ENCODE data around the gene MEIS1. TPM values are rescaled to one million over a fixed set of nuclear protein-coding genes. Genes with fewer than 3 reads are reported as not detected.

MEIS1 gene
- total RNA-seq, 2 experiments from 2014 or later, result not detected

GRCh38 chr2:66488946-66489345, 54.0 kb downstream of the MEIS1 start:
- no peak overlapping the region for H3K27ac Mint-ChIP-seq
- peaks cover 3% of the 10 kb centered on the region for H3K9me3 Mint-ChIP-seq (ENCODE audit: low read depth)
- ATAC-seq (no peak), DNase-seq (no peak)
- intact Hi-C loops (cut with DNase I, micrococcal nuclease), result no loop called here
- H3K36me3 Mint-ChIP-seq (ENCODE audit: low read depth), result no peaks in the 10 kb centered on the region
- ChIA-PET POLR2A (no interaction called here), CTCF (no interaction called here)
- no peaks in the 10 kb centered on the region for H3K4me1 Mint-ChIP-seq
- peaks cover 3% of the 10 kb centered on the region for H3K27me3 Mint-ChIP-seq
- no peak overlapping the region for H3K4me3 Mint-ChIP-seq

- Mint-ChIP-seq H3K4me3 (no peak overlapping the region), H3K27me3 (peaks cover 3% of the 10 kb centered on the region), H3K27ac (no peak overlapping the region), H3K36me3 (ENCODE audit: low read depth) (no peaks in the 10 kb centered on the region), H3K4me1 (no peaks in the 10 kb centered on the region), H3K9me3 (ENCODE audit: low read depth) (peaks cover 3% of the 10 kb centered on the region)
- POLR2A ChIA-PET, result no interaction called here
- intact Hi-C loops (cut with DNase I, micrococcal nuclease), result no loop called here
- no peak for ATAC-seq
- DNase-seq, result no peak
- CTCF ChIA-PET, result no interaction called here
These were observed 54.5 kb downstream of the MEIS1 start for GRCh38 chr2:66489436-66489835.

GRCh38 chr2:66490588-66491001, 55.7 kb downstream of the MEIS1 start:
- CTCF ChIA-PET, result no interaction called here
- H3K27me3 Mint-ChIP-seq, result peaks cover 2% of the 10 kb centered on the region

GRCh38 chr2:66494708-66495107, 59.8 kb downstream of the MEIS1 start:
- Mint-ChIP-seq H3K36me3 (ENCODE audit: low read depth) (no peaks in the 10 kb centered on the region), H3K27ac (no peak overlapping the region), H3K4me1 (no peaks in the 10 kb centered on the region), H3K27me3 (no peaks in the 10 kb centered on the region), H3K9me3 (ENCODE audit: low read depth) (no peaks in the 10 kb centered on the region), H3K4me3 (no peak overlapping the region)
- DNase-seq, result no peak
- no peak for ATAC-seq
- intact Hi-C loops (cut with DNase I, micrococcal nuclease), result no loop called here
- ChIA-PET CTCF (no interaction called here), POLR2A (no interaction called here)

More at GRCh38 chr2:66490588-66491001, 55.7 kb downstream of the MEIS1 start:
- no peaks in the 10 kb centered on the region for H3K4me1 Mint-ChIP-seq
- H3K36me3 Mint-ChIP-seq (ENCODE audit: low read depth), result no peaks in the 10 kb centered on the region
- no peaks in the 10 kb centered on the region for H3K9me3 Mint-ChIP-seq (ENCODE audit: low read depth)
- POLR2A ChIA-PET, result no interaction called here
- H3K27ac Mint-ChIP-seq, result no peak overlapping the region
- DNase-seq (no peak), ATAC-seq (no peak)
- intact Hi-C loops (cut with DNase I, micrococcal nuclease), result no loop called here
- H3K4me3 Mint-ChIP-seq, result no peak overlapping the region

GRCh38 chr2:66495788-66496640, 61.1 kb downstream of the MEIS1 start:
- intact Hi-C loops (cut with DNase I, micrococcal nuclease), result no loop called here
- ChIA-PET CTCF (no interaction called here), POLR2A (no interaction called here)
- H3K9me3 Mint-ChIP-seq (ENCODE audit: low read depth), result no peaks in the 10 kb centered on the region
- H3K27me3 Mint-ChIP-seq, result no peaks in the 10 kb centered on the region
- ATAC-seq, result no peak
- no peak overlapping the region for H3K27ac Mint-ChIP-seq
- H3K4me3 Mint-ChIP-seq, result no peak overlapping the region
- no peak for DNase-seq
- H3K4me1 Mint-ChIP-seq, result no peaks in the 10 kb centered on the region
- H3K36me3 Mint-ChIP-seq (ENCODE audit: low read depth), result no peaks in the 10 kb centered on the region

- Mint-ChIP-seq H3K9me3 (ENCODE audit: low read depth) (no peaks in the 10 kb centered on the region), H3K27ac (no peak overlapping the region), H3K4me1 (no peaks in the 10 kb centered on the region), H3K27me3 (no peaks in the 10 kb centered on the region), H3K4me3 (no peak overlapping the region), H3K36me3 (ENCODE audit: low read depth) (no peaks in the 10 kb centered on the region)
- ATAC-seq (no peak), DNase-seq (no peak)
- ChIA-PET CTCF (no interaction called here), POLR2A (no interaction called here)
- intact Hi-C loops (cut with DNase I, micrococcal nuclease), result no loop called here
These were observed 61.9 kb downstream of the MEIS1 start for GRCh38 chr2:66496670-66497420.

GRCh38 chr2:66497431-66498288, 62.7 kb downstream of the MEIS1 start:
- Mint-ChIP-seq H3K27me3 (no peaks in the 10 kb centered on the region), H3K27ac (no peak overlapping the region), H3K4me1 (no peaks in the 10 kb centered on the region), H3K4me3 (no peak overlapping the region), H3K36me3 (ENCODE audit: low read depth) (no peaks in the 10 kb centered on the region), H3K9me3 (ENCODE audit: low read depth) (no peaks in the 10 kb centered on the region)
- ChIA-PET POLR2A (interaction anchor here (0.7 kb wide), 1 partner anchor 1196 kb away, joined by 3 read pairs; no protein-coding TSS in a partner anchor), CTCF (interaction anchor here (0.6 kb wide), 1 partner anchor 586 kb away, joined by 3 read pairs; no protein-coding TSS in a partner anchor)
- no peak for ATAC-seq
- DNase-seq, result no peak
- intact Hi-C loops (cut with DNase I, micrococcal nuclease), result no loop called here

- Mint-ChIP-seq H3K27ac (no peak overlapping the region), H3K4me3 (no peak overlapping the region), H3K4me1 (no peaks in the 10 kb centered on the region), H3K27me3 (no peaks in the 10 kb centered on the region), H3K36me3 (ENCODE audit: low read depth) (no peaks in the 10 kb centered on the region), H3K9me3 (ENCODE audit: low read depth) (no peaks in the 10 kb centered on the region)
- ATAC-seq (no peak), DNase-seq (no peak)
- POLR2A ChIA-PET, result interaction anchor here (0.7 kb wide), 1 partner anchor 1197 kb away, joined by 3 read pairs; no protein-coding TSS in a partner anchor
- intact Hi-C loops (cut with DNase I, micrococcal nuclease), result no loop called here
- CTCF ChIA-PET, result interaction anchor here (0.6 kb wide), 1 partner anchor 586 kb away, joined by 3 read pairs; no protein-coding TSS in a partner anchor
These were observed 63.5 kb downstream of the MEIS1 start for GRCh38 chr2:66498289-66498975.

- intact Hi-C loops (cut with DNase I, micrococcal nuclease), result no loop called here
- H3K4me3 Mint-ChIP-seq, result no peak overlapping the region
- DNase-seq (no peak), ATAC-seq (no peak)
- no peaks in the 10 kb centered on the region for H3K4me1 Mint-ChIP-seq
- H3K27me3 Mint-ChIP-seq, result peaks cover 2% of the 10 kb centered on the region
- ChIA-PET POLR2A (no interaction called here), CTCF (no interaction called here)
- no peak overlapping the region for H3K27ac Mint-ChIP-seq
- no peaks in the 10 kb centered on the region for H3K36me3 Mint-ChIP-seq (ENCODE audit: low read depth)
- no peaks in the 10 kb centered on the region for H3K9me3 Mint-ChIP-seq (ENCODE audit: low read depth)
These were observed 66.3 kb downstream of the MEIS1 start for GRCh38 chr2:66501267-66501666.

GRCh38 chr2:66506265-66506664, 71.3 kb downstream of the MEIS1 start:
- no peak for DNase-seq
- CTCF ChIA-PET, result no interaction called here
- intact Hi-C loops (cut with DNase I, micrococcal nuclease), result no loop called here
- Mint-ChIP-seq H3K9me3 (ENCODE audit: low read depth) (no peaks in the 10 kb centered on the region), H3K4me3 (no peak overlapping the region), H3K27ac (no peak overlapping the region), H3K36me3 (ENCODE audit: low read depth) (no peaks in the 10 kb centered on the region), H3K4me1 (no peaks in the 10 kb centered on the region), H3K27me3 (peaks cover 4% of the 10 kb centered on the region)
- ATAC-seq, result no peak
- POLR2A ChIA-PET, result no interaction called here

GRCh38 chr2:66507673-66508201, 72.8 kb downstream of the MEIS1 start:
- POLR2A ChIA-PET, result no interaction called here
- H3K27me3 Mint-ChIP-seq, result peaks cover 4% of the 10 kb centered on the region
- no peaks in the 10 kb centered on the region for H3K4me1 Mint-ChIP-seq
- no peak overlapping the region for H3K4me3 Mint-ChIP-seq
- no peaks in the 10 kb centered on the region for H3K9me3 Mint-ChIP-seq (ENCODE audit: low read depth)
- CTCF ChIA-PET, result no interaction called here
- DNase-seq (no peak), ATAC-seq (no peak)
- no peaks in the 10 kb centered on the region for H3K36me3 Mint-ChIP-seq (ENCODE audit: low read depth)
- intact Hi-C loops (cut with DNase I, micrococcal nuclease), result no loop called here
- H3K27ac Mint-ChIP-seq, result no peak overlapping the region

Measured in activated CD4-positive, alpha-beta T cell treated with anti-CD3 and anti-CD28 coated beads for 36 hours (primary cell).